Suprapubic skin (tissue), 4 donors: ENCODE measurements around the gene CCDC57.
A peak's percentile ranks its signal among the peaks of the same experiment; 100 is the strongest.

Experiments
- CTCF ChIP-seq, 2 donors: fragments of 200-600 bp in 1 of 2; fragments of 450-650 bp in 1 of 2; sonication (generic) in 1 of 2; IDR thresholded peaks; one replicate each; pipeline ENCODE4 v1.5.1; 2016 to 2019; ENCODE audit warnings: antibody characterized with exemption in 2 of 2, mild to moderate bottlenecking in 1 of 2, moderate library complexity in 1 of 2
- EP300 ChIP-seq: sonication (generic); formaldehyde crosslinking; IDR thresholded peaks from one replicate; pipeline ENCODE4 v1.6.1; 2017; ENCODE audit warnings: antibody characterized with exemption
- POLR2A ChIP-seq, 2 donors: fragments of 450-650 bp; IDR thresholded peaks; one replicate each; pipeline ENCODE4 v1.6.1; 2017; ENCODE audit warnings: antibody characterized with exemption in 2 of 2, mild to moderate bottlenecking in 2 of 2, moderate library complexity in 2 of 2
- POLR2AphosphoS5 ChIP-seq, 3 donors: sonication (generic); formaldehyde crosslinking; IDR thresholded peaks; one replicate each; pipeline ENCODE4 v1.6.1; 2017; ENCODE audit warnings: antibody characterized with exemption in 3 of 3

- TF ChIP-seq CTCF (IDR thresholded peaks at IDR 0.05), result no peak
- peak in 1 of 3 donors; percentile 12 for TF ChIP-seq POLR2AphosphoS5 (IDR thresholded peaks at IDR 0.05)
- no peak for TF ChIP-seq POLR2A (IDR thresholded peaks at IDR 0.05)
- no peak for TF ChIP-seq EP300
Measured at GRCh38 chr17:82216301-82217119, 3.9 kb upstream of the CCDC57 start.
